ENCODE measurements around the gene ARL6IP1.
"Not testable (repeated sequence)": the region's sequence is repeated elsewhere in the genome, so short reads cannot be mapped to it uniquely, and the experiment has no call there.

The ARL6IP1 gene

GRCh38 chr16:18799500-18799899 is 1.8 kb downstream of the ARL6IP1 start:
- no peak for DNase-seq (ENCODE audit: low spot score)

- DNase-seq (ENCODE audit: low spot score) = no peak
Observed at GRCh38 chr16:18797746-18798145, 3.6 kb downstream of the ARL6IP1 start.

GRCh38 chr16:18796377-18796776 is 5.0 kb downstream of the ARL6IP1 start:
- no peak for DNase-seq (ENCODE audit: low spot score)

- no peak for DNase-seq (ENCODE audit: low spot score)
Observed at GRCh38 chr16:18792836-18793433, 8.4 kb downstream of the ARL6IP1 start.

- peak; percentile 95 for DNase-seq (ENCODE audit: low spot score)
Observed at GRCh38 chr16:18789850-18790706, 11.3 kb downstream of the ARL6IP1 start, which contains the start of gene RPS15A. Gene RPS15A, minus strand, starts transcription at chr16:18790334. Its CDS starts 1,221 bp downstream, at chr16:18789113.

GRCh38 chr16:18789515-18789849 is 11.9 kb downstream of the ARL6IP1 start:
- no peak for DNase-seq (ENCODE audit: low spot score)

GRCh38 chr16:18788828-18789514 is 12.4 kb downstream of the ARL6IP1 start:
- no peak for DNase-seq (ENCODE audit: low spot score)

GRCh38 chr16:18784917-18785623 is 16.3 kb downstream of the ARL6IP1 start:
- no peak for DNase-seq (ENCODE audit: low spot score)

GRCh38 chr16:18783430-18784341 is 17.7 kb downstream of the ARL6IP1 start:
- no peak for DNase-seq (ENCODE audit: low spot score)

- DNase-seq (ENCODE audit: low spot score) = no peak
Observed at GRCh38 chr16:18782697-18783429, 18.5 kb downstream of the ARL6IP1 start.

- not testable (repeated sequence) for DNase-seq (ENCODE audit: low spot score)
Observed at GRCh38 chr16:18781232-18781631, 20.1 kb downstream of the ARL6IP1 start.

GRCh38 chr16:18780460-18781026 is 20.8 kb downstream of the ARL6IP1 start:
- DNase-seq (ENCODE audit: low spot score) = not testable (repeated sequence)

GRCh38 chr16:18777664-18778063 is 23.7 kb downstream of the ARL6IP1 start:
- DNase-seq (ENCODE audit: low spot score) = not testable (repeated sequence)

GRCh38 chr16:18776334-18776733 is 25.0 kb downstream of the ARL6IP1 start:
- DNase-seq (ENCODE audit: low spot score) = not testable (repeated sequence)

GRCh38 chr16:18774651-18775050 is 26.7 kb downstream of the ARL6IP1 start:
- DNase-seq (ENCODE audit: low spot score) = not testable (repeated sequence)

GRCh38 chr16:18772171-18772570 is 29.2 kb downstream of the ARL6IP1 start:
- DNase-seq (ENCODE audit: low spot score) = not testable (repeated sequence)

GRCh38 chr16:18770336-18770962 is 30.9 kb downstream of the ARL6IP1 start:
- DNase-seq (ENCODE audit: low spot score) = not testable (repeated sequence)

- DNase-seq (ENCODE audit: low spot score) = not testable (repeated sequence)
Observed at GRCh38 chr16:18767217-18767616, 34.1 kb downstream of the ARL6IP1 start.

GRCh38 chr16:18762713-18763112 is 38.6 kb downstream of the ARL6IP1 start:
- DNase-seq (ENCODE audit: low spot score) = not testable (repeated sequence)

Data from kidney capillary endothelial cell (primary cell).